NCI-H187 (cell line): ENCODE data around the gene METTL2A.
"Not testable (repeated sequence)": the region's sequence is repeated elsewhere in the genome, so short reads cannot be mapped to it uniquely, and the experiment has no call there.

ENCODE experiments used
- DNase-seq, 2 experiments: peaks; one replicate each; lab custom pipeline; 2025; lab: John Stamatoyannopoulos, UW

The METTL2A gene

GRCh38 chr17:62471380-62471880 lies 47.7 kb downstream of the METTL2A start:
- not testable (repeated sequence) for DNase-seq

- DNase-seq: not testable (repeated sequence)
Observed at GRCh38 chr17:62473030-62473982, 49.6 kb downstream of the METTL2A start.

GRCh38 chr17:62477111-62477510 lies 53.4 kb downstream of the METTL2A start:
- DNase-seq: not testable (repeated sequence)

GRCh38 chr17:62477718-62478408 lies 54.2 kb downstream of the METTL2A start:
- not testable (repeated sequence) for DNase-seq

GRCh38 chr17:62478424-62478879 lies 54.8 kb downstream of the METTL2A start, which contains the start of gene TLK2:
TSS of gene TLK2 (plus strand) at chr17:62478825. CDS start at chr17:62481126, 2,301 bp downstream.
- DNase-seq: peak; percentile 12 to 42

GRCh38 chr17:62478880-62479638 lies 55.4 kb downstream of the METTL2A start:
- DNase-seq: not testable (repeated sequence)

- peak in 1 of 2 experiments; percentile 2 for DNase-seq
Observed at GRCh38 chr17:62479639-62480258, 56.1 kb downstream of the METTL2A start.

- not testable (repeated sequence) for DNase-seq
Observed at GRCh38 chr17:62482553-62482952, 58.9 kb downstream of the METTL2A start.

GRCh38 chr17:62490990-62491389 lies 67.3 kb downstream of the METTL2A start:
- DNase-seq: not testable (repeated sequence)

GRCh38 chr17:62493049-62493655 lies 69.5 kb downstream of the METTL2A start:
- DNase-seq: not testable (repeated sequence)

- not testable (repeated sequence) for DNase-seq
Observed at GRCh38 chr17:62494073-62494472, 70.4 kb downstream of the METTL2A start.

GRCh38 chr17:62496344-62496743 lies 72.6 kb downstream of the METTL2A start:
- not testable (repeated sequence) for DNase-seq

GRCh38 chr17:62498796-62499195 lies 75.1 kb downstream of the METTL2A start:
- not testable (repeated sequence) for DNase-seq
